Esophagus squamous epithelium (tissue), 4 donors: Measurements from ENCODE around the gene UBE2QL1.

Experiments
- CTCF ChIP-seq, 6 experiments: fragments of 450-650 bp in 4 of 6; fragments of 200-600 bp in 2 of 6; sonication (generic) in 2 of 6; IDR thresholded peaks; one replicate each; pipeline ENCODE4 v1.5.1; 2016 to 2019; ENCODE audit warnings: antibody characterized with exemption in 6 of 6, mild to moderate bottlenecking in 4 of 6, moderate library complexity in 4 of 6
- POLR2A ChIP-seq, 4 donors: fragments of 450-650 bp; IDR thresholded peaks; one replicate each; pipeline ENCODE4 v1.6.1; 2017; ENCODE audit warnings: antibody characterized with exemption in 4 of 4, mild to moderate bottlenecking in 4 of 4, moderate library complexity in 3 of 4

DNA sequence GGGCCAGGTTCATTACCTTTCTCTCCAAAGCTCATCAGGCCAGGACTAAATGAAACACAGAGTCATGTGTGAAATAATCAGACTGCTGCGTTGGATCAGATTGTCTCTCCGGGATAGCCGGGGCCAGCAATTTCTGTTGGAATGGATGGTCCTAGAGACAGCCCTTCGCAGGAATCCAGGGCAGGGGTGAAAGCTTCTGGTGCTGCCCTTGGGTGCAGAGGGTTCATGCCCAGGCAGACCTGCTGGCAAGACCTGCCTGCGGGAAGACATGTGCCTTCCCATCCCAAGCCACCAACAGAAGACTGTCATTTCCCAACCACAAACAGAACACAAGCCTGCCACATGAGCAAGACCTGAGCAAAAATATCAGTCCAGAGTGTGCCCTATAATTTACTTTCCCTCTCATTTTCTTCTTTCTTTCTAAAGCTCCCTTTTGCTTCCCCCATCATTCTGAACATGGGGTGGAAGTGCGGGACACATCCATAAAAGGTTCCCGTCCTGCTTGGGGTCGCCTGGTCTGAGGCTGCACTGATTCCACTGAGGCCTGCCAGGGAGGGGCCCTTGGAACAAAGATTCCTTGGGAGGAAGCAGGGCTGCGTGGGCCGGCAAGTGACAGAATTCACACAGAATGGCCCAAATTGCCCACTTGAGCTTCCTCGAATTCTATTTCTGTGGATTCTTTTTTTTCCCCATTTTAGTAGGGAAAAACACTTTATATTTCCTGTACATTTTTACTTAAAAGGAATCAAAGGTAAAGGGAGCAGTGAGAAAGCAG lies 57.3 kb downstream of the UBE2QL1 start:
- TF ChIP-seq CTCF (IDR thresholded peaks at IDR 0.05) (no peak), POLR2A (IDR thresholded peaks at IDR 0.05) (no peak)
